NOMO-1 treated with dmso at 0.1 percent for 144 hours (cell line): Measurements from ENCODE around the gene ORAI3.

ENCODE experiments used
- DNase-seq: peaks from one replicate; lab custom pipeline; 2025; ENCODE audit not compliant: unreplicated experiment; lab: John Stamatoyannopoulos, UW

ORAI3 gene

GRCh38 chr16:30946671-30947540 lies 2.0 kb upstream of the ORAI3 start:
- DNase-seq: no peak

GRCh38 chr16:30947541-30947858 lies 1.4 kb upstream of the ORAI3 start:
- DNase-seq: no peak

- no peak for DNase-seq
These were observed 805 bp upstream of the ORAI3 start for GRCh38 chr16:30947859-30948666.

- no peak for DNase-seq
These were observed 1.0 kb downstream of the ORAI3 start for GRCh38 chr16:30949650-30950515.

- no peak for DNase-seq
These were observed 1.7 kb downstream of the ORAI3 start for GRCh38 chr16:30950516-30951065.

GRCh38 chr16:30951193-30951592 lies 2.3 kb downstream of the ORAI3 start:
- no peak for DNase-seq

- no peak for DNase-seq
These were observed 2.9 kb downstream of the ORAI3 start for GRCh38 chr16:30951750-30952149.

- DNase-seq: no peak
These were observed 4.2 kb downstream of the ORAI3 start for GRCh38 chr16:30953111-30953510.

GRCh38 chr16:30953511-30954124 lies 4.8 kb downstream of the ORAI3 start:
- peak; percentile 61 for DNase-seq

GRCh38 chr16:30954993-30955392 lies 6.1 kb downstream of the ORAI3 start:
- DNase-seq: no peak

- peak; percentile 75 for DNase-seq
These were observed 8.0 kb downstream of the ORAI3 start for GRCh38 chr16:30956601-30957455.

- DNase-seq: peak; percentile 89
These were observed 8.7 kb downstream of the ORAI3 start, which contains the start of gene SETD1A for GRCh38 chr16:30957456-30958174. Gene SETD1A (plus strand): TSS chr16:30957754. CDS start chr16:30958732, 978 bp downstream.

GRCh38 chr16:30958175-30959079 lies 9.6 kb downstream of the ORAI3 start:
- no peak for DNase-seq

GRCh38 chr16:30961384-30961783 lies 12.5 kb downstream of the ORAI3 start:
- no peak for DNase-seq

- DNase-seq: no peak
These were observed 15.2 kb downstream of the ORAI3 start for GRCh38 chr16:30963925-30964511.

GRCh38 chr16:30964574-30965226 lies 15.8 kb downstream of the ORAI3 start:
- no peak for DNase-seq

- no peak for DNase-seq
These were observed 16.6 kb downstream of the ORAI3 start for GRCh38 chr16:30965436-30965835.
